PFSK-1 (cell line): Measurements from ENCODE around the gene USP6.

Source experiments
- FOXP2 ChIP-seq: optimal IDR thresholded peaks from 2 replicates; pipeline ENCODE3; 2011; ENCODE audit warnings: borderline replicate concordance, control low read depth, inconsistent platforms; ENCODE audit not compliant: insufficient read depth; ENCODE audit errors: extremely low read length, extremely low read depth
- POLR2AphosphoS5 ChIP-seq: IDR thresholded peaks from 2 replicates; pipeline ENCODE4 v1.6.1; 2012; ENCODE audit warnings: low read depth, mild to moderate bottlenecking, control low read depth, low read length, moderate library complexity
- SIN3A ChIP-seq: IDR thresholded peaks from 2 replicates; pipeline ENCODE4 v1.6.1; 2012; ENCODE audit warnings: mild to moderate bottlenecking, low read length, moderate library complexity, borderline replicate concordance; ENCODE audit not compliant: insufficient read depth
- TAF1 ChIP-seq: IDR thresholded peaks from 2 replicates; pipeline ENCODE4 v1.6.1; 2012; ENCODE audit warnings: low read length, control low read depth, borderline replicate concordance; ENCODE audit not compliant: insufficient read depth
- TF ChIP-seq, protein P1 (sequence below), 2 experiments: IDR thresholded peaks; 2 replicates each; pipeline versions ENCODE4 v1.6.1 to v1.8.0; 2011 to 2012; ENCODE audit warnings: low read depth in 2 of 2, low read length in 2 of 2, control low read depth in 1 of 2, inconsistent platforms in 1 of 2, mild to moderate bottlenecking in 1 of 2, moderate library complexity in 1 of 2; ENCODE audit not compliant: insufficient read depth in 1 of 2

The USP6 gene

DNA sequence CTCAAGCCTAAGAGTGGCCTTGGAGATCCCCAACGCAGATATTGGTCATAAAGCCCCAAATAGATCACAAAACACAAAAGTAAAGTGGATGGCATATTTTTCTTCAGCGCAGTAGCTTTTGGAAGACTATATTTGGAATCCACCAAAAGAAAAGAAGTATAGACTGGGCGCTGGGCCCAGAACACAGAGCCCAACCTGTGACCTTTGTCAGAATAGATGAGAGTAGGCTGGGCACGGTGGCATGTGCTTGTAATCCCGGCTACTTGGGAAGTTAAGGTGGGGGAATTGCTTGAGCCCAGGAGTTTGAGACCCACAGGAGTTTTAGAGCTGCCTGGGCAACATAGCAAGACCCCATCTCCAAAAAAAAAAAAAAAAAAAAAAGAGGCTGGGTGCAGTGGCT, 104.2 kb downstream of the USP6 start:
- TF ChIP-seq FOXP2, result no peak
- no peak for TF ChIP-seq TAF1
- TF ChIP-seq SIN3A, result no peak
- TF ChIP-seq, protein P1, sequence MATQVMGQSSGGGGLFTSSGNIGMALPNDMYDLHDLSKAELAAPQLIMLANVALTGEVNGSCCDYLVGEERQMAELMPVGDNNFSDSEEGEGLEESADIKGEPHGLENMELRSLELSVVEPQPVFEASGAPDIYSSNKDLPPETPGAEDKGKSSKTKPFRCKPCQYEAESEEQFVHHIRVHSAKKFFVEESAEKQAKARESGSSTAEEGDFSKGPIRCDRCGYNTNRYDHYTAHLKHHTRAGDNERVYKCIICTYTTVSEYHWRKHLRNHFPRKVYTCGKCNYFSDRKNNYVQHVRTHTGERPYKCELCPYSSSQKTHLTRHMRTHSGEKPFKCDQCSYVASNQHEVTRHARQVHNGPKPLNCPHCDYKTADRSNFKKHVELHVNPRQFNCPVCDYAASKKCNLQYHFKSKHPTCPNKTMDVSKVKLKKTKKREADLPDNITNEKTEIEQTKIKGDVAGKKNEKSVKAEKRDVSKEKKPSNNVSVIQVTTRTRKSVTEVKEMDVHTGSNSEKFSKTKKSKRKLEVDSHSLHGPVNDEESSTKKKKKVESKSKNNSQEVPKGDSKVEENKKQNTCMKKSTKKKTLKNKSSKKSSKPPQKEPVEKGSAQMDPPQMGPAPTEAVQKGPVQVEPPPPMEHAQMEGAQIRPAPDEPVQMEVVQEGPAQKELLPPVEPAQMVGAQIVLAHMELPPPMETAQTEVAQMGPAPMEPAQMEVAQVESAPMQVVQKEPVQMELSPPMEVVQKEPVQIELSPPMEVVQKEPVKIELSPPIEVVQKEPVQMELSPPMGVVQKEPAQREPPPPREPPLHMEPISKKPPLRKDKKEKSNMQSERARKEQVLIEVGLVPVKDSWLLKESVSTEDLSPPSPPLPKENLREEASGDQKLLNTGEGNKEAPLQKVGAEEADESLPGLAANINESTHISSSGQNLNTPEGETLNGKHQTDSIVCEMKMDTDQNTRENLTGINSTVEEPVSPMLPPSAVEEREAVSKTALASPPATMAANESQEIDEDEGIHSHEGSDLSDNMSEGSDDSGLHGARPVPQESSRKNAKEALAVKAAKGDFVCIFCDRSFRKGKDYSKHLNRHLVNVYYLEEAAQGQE (IDR thresholded peaks at IDR 0.05; ENCODE audit: insufficient read depth in 1 of 2, low read depth in 2 of 2, low read length in 2 of 2), result no peak
- no peak for TF ChIP-seq POLR2AphosphoS5
